HTERT RPE-1 (cell line): ENCODE measurements around the gene OLIG1.

Experiments used
- in situ Hi-C: fragments of 300-500 bp; cut with MboI; formaldehyde crosslinking; loops from 4 replicates; pipeline ENCODE4 v1.14.3; 2020; ENCODE audit warnings: low sequenced_read_pairs

The OLIG1 gene, protein sequence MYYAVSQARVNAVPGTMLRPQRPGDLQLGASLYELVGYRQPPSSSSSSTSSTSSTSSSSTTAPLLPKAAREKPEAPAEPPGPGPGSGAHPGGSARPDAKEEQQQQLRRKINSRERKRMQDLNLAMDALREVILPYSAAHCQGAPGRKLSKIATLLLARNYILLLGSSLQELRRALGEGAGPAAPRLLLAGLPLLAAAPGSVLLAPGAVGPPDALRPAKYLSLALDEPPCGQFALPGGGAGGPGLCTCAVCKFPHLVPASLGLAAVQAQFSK

DNA sequence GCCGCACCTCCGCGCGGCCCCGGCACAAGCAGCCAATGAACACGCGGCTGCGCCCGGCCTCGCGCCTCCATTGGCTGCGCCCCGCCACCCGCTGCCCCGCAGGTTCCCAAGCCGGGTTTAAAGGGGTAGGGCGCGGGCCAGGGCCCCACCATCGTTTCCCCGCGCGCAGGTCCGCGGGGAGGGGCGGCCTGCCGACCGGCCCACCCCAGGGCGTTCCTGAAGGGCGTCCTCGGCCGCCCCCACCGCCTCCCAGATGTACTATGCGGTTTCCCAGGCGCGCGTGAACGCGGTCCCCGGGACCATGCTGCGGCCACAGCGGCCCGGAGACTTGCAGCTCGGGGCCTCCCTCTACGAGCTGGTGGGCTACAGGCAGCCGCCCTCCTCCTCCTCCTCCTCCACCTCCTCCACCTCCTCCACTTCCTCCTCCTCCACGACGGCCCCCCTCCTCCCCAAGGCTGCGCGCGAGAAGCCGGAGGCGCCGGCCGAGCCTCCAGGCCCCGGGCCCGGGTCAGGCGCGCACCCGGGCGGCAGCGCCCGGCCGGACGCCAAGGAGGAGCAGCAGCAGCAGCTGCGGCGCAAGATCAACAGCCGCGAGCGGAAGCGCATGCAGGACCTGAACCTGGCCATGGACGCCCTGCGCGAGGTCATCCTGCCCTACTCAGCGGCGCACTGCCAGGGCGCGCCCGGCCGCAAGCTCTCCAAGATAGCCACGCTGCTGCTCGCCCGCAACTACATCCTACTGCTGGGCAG lies at the start of gene OLIG1:
TSS of gene OLIG1 (plus strand) at position 148 of the 750 bp plus-strand sequence. CDS start at position 254, 106 bp downstream.
- in situ Hi-C loops, result no loop called here

DNA sequence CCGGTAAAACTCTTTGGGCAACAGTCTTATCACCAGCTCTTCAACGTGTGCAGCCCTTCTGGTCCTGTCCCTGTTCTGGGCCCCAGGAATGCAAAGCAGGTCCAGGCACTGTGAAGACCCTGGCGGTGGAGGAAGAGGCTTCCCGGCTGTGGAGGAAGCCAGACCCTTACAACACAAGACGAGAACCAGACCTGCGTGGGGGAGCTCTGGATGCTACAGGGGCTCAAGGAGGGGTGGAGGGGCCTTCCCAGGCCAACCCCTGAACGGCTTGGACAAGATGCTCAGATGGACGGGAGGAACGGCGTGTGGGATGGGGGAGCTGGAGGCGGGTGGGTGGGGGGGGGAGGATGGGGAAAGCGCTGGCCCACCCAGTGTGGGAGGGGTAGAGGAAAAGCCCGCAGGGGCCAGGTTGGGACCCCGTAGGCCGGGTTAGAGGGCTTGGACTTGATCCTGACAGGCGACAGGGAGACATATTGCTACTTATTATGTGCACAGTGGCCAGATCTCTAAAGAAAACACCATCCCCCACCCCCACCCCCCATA lies 49.3 kb upstream of the OLIG1 start:
- in situ Hi-C loops, result no loop called here

DNA sequence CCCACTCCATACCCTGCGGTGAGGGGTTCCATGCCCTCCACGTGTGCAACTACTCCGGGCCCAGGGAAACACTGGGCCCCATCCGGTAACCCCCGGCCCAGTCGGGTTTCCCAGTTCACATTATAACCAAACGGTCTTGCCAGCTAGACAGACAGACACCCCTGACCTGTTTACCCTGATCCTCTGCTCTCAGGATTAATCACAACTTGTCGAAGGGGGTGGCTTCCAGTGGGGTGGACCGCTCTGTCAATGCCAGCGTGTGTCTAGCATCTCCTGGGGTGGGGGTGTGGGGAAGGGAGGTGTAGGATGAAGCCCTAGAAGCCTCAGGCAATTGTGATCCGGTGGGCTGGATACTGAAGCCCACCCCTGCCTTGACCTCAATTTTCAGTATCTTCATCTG lies 48.8 kb upstream of the OLIG1 start:
- in situ Hi-C loops, result no loop called here

DNA sequence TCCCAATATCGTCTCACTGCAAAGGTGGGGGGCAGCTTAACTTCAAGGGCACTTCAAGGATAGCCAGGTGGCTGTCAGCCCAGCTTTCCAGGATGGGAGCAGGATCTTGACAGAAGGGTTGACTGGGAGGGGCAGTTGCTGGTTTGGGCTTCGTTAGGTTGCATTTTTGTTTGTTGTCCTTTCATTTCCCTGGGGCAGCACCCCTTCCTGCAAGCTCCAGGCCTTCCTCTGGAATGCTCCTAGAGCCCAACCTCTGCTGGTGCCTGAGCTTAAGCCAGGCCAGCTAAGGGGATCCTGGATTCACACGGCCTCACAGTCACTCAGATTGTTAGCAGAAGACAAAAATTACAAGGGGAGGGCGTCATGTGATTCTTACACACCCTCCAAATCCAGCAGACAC lies 48.3 kb upstream of the OLIG1 start:
- in situ Hi-C loops, result no loop called here

DNA sequence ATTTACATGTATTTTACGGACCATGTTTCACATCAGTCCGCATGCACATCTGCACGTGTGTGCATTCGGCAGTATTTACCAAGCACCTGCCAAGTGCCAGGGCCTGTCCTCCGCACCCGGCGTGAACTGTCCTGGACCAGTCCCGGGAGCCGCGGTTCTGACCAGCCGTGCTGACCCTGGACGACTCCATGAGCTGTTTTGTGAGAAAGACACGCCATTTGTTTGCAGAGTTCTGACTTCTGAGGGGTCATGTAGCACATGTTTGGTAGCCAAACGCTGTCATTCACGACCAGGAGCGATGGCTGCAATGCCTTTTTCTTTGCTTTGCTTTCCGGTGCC lies 47.5 kb upstream of the OLIG1 start:
- in situ Hi-C loops, result no loop called here

DNA sequence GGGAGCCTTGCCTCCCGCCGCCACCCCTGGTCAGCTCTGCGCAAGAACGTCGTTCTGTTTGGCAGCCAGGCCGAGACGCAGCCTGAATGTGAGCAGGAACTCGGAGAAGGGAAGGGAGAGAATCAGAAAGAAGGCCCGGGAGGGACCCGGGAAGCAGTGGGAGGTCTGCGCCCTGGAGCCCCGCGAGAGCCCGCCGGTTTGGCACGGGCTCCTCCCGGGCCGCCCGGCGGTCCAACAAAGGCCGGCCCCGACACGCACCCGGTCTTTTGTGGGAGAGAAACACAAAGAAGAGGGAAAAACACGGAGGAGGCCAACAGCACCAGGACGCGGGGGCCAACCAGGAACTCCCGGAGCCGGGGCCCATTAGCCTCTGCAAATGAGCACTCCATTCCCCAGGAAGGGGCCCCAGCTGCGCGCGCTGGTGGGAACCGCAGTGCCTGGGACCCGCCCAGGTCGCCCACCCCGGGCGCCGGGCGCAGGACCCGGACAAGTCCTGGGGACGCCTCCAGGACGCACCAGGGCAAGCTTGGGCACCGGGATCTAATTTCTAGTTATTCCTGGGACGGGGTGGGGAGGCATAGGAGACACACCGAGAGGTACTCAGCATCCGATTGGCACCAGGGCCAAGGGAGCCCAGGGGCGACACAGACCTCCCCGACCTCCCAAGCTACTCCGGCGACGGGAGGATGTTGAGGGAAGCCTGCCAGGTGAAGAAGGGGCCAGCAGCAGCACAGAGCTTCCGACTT lies 46.9 kb upstream of the OLIG1 start:
- in situ Hi-C loops, result no loop called here

DNA sequence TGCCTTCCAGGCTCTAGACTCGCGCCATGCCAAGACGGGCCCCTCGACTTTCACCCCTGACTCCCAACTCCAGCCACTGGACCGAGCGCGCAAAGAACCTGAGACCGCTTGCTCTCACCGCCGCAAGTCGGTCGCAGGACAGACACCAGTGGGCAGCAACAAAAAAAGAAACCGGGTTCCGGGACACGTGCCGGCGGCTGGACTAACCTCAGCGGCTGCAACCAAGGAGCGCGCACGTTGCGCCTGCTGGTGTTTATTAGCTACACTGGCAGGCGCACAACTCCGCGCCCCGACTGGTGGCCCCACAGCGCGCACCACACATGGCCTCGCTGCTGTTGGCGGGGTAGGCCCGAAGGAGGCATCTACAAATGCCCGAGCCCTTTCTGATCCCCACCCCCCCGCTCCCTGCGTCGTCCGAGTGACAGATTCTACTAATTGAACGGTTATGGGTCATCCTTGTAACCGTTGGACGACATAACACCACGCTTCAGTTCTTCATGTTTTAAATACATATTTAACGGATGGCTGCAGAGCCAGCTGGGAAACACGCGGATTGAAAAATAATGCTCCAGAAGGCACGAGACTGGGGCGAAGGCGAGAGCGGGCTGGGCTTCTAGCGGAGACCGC lies 46.3 kb upstream of the OLIG1 start:
- in situ Hi-C loops, result no loop called here

DNA sequence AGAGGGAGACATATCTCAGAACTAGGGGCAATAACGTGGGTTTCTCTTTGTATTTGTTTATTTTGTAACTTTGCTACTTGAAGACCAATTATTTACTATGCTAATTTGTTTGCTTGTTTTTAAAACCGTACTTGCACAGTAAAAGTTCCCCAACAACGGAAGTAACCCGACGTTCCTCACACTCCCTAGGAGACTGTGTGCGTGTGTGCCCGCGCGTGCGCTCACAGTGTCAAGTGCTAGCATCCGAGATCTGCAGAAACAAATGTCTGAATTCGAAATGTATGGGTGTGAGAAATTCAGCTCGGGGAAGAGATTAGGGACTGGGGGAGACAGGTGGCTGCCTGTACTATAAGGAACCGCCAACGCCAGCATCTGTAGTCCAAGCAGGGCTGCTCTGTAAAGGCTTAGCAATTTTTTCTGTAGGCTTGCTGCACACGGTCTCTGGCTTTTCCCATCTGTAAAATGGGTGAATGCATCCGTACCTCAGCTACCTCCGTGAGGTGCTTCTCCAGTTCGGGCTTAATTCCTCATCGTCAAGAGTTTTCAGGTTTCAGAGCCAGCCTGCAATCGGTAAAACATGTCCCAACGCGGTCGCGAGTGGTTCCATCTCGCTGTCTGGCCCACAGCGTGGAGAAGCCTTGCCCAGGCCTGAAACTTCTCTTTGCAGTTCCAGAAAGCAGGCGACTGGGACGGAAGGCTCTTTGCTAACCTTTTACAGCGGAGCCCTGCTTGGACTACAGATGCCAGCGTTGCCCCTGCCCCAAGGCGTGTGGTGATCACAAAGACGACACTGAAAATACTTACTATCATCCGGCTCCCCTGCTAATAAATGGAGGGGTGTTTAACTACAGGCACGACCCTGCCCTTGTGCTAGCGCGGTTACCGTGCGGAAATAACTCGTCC lies 45.5 kb upstream of the OLIG1 start:
- in situ Hi-C loops, result no loop called here

DNA sequence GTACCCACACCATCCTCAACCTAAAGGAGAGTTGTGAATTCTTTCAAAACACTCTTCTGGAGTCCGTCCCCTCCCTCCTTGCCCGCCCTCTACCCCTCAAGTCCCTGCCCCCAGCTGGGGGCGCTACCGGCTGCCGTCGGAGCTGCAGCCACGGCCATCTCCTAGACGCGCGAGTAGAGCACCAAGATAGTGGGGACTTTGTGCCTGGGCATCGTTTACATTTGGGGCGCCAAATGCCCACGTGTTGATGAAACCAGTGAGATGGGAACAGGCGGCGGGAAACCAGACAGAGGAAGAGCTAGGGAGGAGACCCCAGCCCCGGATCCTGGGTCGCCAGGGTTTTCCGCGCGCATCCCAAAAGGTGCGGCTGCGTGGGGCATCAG lies 44.8 kb upstream of the OLIG1 start:
- in situ Hi-C loops, result no loop called here

DNA sequence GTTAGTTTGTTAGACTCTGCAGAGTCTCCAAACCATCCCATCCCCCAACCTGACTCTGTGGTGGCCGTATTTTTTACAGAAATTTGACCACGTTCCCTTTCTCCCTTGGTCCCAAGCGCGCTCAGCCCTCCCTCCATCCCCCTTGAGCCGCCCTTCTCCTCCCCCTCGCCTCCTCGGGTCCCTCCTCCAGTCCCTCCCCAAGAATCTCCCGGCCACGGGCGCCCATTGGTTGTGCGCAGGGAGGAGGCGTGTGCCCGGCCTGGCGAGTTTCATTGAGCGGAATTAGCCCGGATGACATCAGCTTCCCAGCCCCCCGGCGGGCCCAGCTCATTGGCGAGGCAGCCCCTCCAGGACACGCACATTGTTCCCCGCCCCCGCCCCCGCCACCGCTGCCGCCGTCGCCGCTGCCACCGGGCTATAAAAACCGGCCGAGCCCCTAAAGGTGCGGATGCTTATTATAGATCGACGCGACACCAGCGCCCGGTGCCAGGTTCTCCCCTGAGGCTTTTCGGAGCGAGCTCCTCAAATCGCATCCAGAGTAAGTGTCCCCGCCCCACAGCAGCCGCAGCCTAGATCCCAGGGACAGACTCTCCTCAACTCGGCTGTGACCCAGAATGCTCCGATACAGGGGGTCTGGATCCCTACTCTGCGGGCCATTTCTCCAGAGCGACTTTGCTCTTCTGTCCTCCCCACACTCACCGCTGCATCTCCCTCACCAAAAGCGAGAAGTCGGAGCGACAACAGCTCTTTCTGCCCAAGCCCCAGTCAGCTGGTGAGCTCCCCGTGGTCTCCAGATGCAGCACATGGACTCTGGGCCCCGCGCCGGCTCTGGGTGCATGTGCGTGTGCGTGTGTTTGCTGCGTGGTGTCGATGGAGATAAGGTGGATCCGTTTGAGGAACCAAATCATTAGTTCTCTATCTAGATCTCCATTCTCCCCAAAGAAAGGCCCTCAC lies 44.2 kb upstream of the OLIG1 start, which contains the start of gene OLIG2:
TSS of gene OLIG2 (plus strand) at position 447 of the 954 bp plus-strand sequence. CDS start 928 bp downstream, outside the sequence.
- in situ Hi-C loops, result no loop called here

DNA sequence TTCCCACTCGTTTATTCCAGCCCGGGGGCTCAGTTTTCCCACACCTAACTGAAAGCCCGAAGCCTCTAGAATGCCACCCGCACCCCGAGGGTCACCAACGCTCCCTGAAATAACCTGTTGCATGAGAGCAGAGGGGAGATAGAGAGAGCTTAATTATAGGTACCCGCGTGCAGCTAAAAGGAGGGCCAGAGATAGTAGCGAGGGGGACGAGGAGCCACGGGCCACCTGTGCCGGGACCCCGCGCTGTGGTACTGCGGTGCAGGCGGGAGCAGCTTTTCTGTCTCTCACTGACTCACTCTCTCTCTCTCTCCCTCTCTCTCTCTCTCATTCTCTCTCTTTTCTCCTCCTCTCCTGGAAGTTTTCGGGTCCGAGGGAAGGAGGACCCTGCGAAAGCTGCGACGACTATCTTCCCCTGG lies 43.5 kb upstream of the OLIG1 start:
- in situ Hi-C loops, result no loop called here

DNA sequence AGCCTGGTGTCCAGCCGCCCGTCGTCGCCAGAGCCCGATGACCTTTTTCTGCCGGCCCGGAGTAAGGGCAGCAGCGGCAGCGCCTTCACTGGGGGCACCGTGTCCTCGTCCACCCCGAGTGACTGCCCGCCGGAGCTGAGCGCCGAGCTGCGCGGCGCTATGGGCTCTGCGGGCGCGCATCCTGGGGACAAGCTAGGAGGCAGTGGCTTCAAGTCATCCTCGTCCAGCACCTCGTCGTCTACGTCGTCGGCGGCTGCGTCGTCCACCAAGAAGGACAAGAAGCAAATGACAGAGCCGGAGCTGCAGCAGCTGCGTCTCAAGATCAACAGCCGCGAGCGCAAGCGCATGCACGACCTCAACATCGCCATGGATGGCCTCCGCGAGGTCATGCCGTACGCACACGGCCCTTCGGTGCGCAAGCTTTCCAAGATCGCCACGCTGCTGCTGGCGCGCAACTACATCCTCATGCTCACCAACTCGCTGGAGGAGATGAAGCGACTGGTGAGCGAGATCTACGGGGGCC lies 43.0 kb upstream of the OLIG1 start:
- in situ Hi-C loops, result no loop called here

DNA sequence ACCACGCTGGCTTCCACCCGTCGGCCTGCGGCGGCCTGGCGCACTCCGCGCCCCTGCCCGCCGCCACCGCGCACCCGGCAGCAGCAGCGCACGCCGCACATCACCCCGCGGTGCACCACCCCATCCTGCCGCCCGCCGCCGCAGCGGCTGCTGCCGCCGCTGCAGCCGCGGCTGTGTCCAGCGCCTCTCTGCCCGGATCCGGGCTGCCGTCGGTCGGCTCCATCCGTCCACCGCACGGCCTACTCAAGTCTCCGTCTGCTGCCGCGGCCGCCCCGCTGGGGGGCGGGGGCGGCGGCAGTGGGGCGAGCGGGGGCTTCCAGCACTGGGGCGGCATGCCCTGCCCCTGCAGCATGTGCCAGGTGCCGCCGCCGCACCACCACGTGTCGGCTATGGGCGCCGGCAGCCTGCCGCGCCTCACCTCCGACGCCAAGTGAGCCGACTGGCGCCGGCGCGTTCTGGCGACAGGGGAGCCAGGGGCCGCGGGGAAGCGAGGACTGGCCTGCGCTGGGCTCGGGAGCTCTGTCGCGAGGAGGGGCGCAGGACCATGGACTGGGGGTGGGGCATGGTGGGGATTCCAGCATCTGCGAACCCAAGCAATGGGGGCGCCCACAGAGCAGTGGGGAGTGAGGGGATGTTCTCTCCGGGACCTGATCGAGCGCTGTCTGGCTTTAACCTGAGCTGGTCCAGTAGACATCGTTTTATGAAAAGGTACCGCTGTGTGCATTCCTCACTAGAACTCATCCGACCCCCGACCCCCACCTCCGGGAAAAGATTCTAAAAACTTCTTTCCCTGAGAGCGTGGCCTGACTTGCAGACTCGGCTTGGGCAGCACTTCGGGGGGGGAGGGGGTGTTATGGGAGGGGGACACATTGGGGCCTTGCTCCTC lies 42.3 kb upstream of the OLIG1 start:
- in situ Hi-C loops, result no loop called here

DNA sequence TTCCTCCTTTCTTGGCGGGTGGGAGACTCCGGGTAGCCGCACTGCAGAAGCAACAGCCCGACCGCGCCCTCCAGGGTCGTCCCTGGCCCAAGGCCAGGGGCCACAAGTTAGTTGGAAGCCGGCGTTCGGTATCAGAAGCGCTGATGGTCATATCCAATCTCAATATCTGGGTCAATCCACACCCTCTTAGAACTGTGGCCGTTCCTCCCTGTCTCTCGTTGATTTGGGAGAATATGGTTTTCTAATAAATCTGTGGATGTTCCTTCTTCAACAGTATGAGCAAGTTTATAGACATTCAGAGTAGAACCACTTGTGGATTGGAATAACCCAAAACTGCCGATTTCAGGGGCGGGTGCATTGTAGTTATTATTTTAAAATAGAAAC lies 41.7 kb upstream of the OLIG1 start:
- in situ Hi-C loops, result no loop called here

DNA sequence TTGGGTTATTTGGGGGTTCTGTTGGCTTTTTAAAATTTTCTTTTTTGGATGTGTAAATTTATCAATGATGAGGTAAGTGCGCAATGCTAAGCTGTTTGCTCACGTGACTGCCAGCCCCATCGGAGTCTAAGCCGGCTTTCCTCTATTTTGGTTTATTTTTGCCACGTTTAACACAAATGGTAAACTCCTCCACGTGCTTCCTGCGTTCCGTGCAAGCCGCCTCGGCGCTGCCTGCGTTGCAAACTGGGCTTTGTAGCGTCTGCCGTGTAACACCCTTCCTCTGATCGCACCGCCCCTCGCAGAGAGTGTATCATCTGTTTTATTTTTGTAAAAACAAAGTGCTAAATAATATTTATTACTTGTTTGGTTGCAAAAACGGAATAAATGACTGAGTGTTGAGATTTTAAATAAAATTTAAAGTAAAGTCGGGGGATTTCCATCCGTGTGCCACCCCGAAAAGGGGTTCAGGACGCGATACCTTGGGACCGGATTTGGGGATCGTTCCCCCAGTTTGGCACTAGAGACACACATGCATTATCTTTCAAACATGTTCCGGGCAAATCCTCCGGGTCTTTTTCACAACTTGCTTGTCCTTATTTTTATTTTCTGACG lies 41.1 kb upstream of the OLIG1 start:
- in situ Hi-C loops, result no loop called here

DNA sequence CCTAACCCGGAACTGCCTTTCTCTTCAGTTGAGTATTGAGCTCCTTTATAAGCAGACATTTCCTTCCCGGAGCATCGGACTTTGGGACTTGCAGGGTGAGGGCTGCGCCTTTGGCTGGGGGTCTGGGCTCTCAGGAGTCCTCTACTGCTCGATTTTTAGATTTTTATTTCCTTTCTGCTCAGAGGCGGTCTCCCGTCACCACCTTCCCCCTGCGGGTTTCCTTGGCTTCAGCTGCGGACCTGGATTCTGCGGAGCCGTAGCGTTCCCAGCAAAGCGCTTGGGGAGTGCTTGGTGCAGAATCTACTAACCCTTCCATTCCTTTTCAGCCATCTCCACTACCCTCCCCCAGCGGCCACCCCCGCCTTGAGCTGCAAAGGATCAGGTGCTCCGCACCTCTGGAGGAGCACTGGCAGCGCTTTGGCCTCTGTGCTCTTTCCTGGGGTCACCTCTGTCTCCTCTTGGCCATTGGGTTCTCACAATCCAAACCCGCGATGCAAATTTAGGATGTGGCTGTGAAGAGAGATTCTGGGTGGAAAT lies 40.5 kb upstream of the OLIG1 start:
- in situ Hi-C loops, result no loop called here

DNA sequence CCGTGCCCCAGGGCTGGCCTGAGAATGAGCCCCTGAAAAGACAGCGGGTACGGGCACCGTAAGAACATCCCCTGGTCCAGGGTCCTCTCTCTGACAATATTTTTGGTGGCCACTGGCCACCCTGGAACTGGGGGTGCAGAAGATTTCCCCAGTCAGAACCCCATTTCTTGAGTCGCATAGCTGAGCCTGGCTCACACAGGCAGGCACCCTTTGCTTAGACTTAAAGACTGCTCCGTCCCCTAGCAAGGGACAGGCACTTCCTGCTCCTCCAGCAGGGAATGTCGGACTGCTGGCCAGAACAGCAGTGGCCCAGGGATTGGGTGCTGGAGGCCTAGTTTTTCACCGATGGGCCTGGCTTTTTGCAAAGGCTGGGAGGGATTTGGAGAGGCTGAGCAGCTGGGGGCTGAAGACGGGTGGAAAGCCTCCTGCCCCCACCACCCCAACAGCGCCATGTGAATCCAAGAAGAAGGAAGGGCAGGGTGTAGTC lies 39.9 kb upstream of the OLIG1 start:
- in situ Hi-C loops, result no loop called here
